Measurements from ENCODE around the gene TCP11. TPM values are rescaled to one million over a fixed set of nuclear protein-coding genes. Genes with fewer than 3 reads are reported as not detected.

Gene TCP11
- total RNA-seq = under 1 TPM in 1 of 6 experiments, not detected in 5; 0.31 TPM
- long read RNA-seq = 0 reads

- WGBS (ENCODE audit: insufficient coverage, low coverage, low lambda C conversion rate, missing lambda C conversion rate) = 36% methylated on average over 10 of the region's 69 CpGs
- TF ChIP-seq POLR2A (IDR thresholded peaks at IDR 0.05) = no peak
- no peak for TF ChIP-seq CTCF (IDR thresholded peaks at IDR 0.05)
- Histone ChIP-seq H3K9me3 (no peaks in the 10 kb centered on the region), H3K36me3 (no peaks in the 10 kb centered on the region), H3K27me3 (no peaks in the 10 kb centered on the region), H3K27ac (peak within 1 kb of the TSS in 2 of 3 donors; percentile 75 to 78), H3K4me3 (no peak within 1 kb of the TSS), H3K4me1 (peaks cover 0 to 6% (median 0%) of the 10 kb centered on the region in 4 donors)
- peak in 1 of 3 donors; percentile 38 for DNase-seq
- intact Hi-C loops (cut with DNase I) = loop anchor here in 1 of 2 donors (5.0 to 10.0 kb wide), 3 partner anchors 64 to 154 kb away; no protein-coding TSS in a partner anchor
- ATAC-seq = no peak
Observed at GRCh38 chr6:35141007-35141655, at the start of gene TCP11. Gene TCP11 (minus strand): TSS chr6:35141339. CDS start chr6:35140870, 469 bp downstream.

DNA sequence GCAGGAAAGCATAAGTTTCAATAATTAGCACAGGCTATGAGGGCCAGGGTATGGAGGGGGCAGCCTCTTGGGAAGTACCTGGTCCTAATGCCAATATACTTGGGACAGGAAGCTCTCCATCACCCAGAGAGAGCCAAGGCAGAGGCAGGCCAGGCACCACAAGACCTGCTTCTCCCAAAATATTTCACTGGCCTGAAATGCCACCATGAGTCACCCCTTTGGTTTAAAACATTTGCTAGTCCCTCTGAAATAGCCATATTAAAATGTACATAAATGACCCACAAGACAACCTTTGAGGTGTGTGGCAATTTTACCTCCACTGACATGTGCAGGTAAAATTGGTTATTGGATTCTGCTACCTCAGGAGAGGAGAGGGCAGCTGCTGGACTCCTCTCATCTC lies 49.2 kb upstream of the TCP11 start:
- DNase-seq (no peak), ATAC-seq (no peak)
- H3K27ac ChIP-seq = no peak overlapping the region
- H3K4me3 ChIP-seq = no peak overlapping the region
- H3K4me1 ChIP-seq = peaks cover 0 to 6% (median 2%) of the 10 kb centered on the region in 4 donors
- intact Hi-C loops (cut with DNase I) = no loop called here
- H3K27me3 ChIP-seq = no peaks in the 10 kb centered on the region
- TF ChIP-seq POLR2A (IDR thresholded peaks at IDR 0.05) = no peak
- no peak for TF ChIP-seq CTCF (IDR thresholded peaks at IDR 0.05)
- no peaks in the 10 kb centered on the region for H3K36me3 ChIP-seq
- no peaks in the 10 kb centered on the region for H3K9me3 ChIP-seq

DNA sequence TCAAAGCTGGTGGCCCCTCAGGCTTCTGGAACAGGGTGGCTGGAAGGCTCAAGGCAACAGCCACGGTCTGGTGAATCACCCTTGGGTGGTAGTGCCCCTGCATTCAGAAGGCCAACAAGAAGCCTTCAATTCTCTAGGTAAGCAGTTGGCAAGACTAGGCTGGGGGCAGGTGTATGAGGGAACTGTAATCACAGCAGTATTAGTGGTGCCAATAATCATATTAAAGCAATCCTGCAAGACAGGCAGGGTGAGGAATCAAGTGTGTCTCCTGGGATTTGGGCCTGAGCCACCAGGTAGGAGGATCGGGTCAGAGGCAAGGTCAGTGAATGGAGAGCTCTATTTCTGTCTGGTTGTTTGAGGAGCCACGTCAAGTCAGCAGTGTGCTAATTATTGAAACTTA lies 47.7 kb upstream of the TCP11 start:
- no peak overlapping the region for H3K27ac ChIP-seq
- WGBS (ENCODE audit: insufficient coverage, low coverage, low lambda C conversion rate, missing lambda C conversion rate) = 92% methylated on average over 2 of the region's 3 CpGs
- intact Hi-C loops (cut with DNase I) = no loop called here
- H3K4me3 ChIP-seq = no peak overlapping the region
- ATAC-seq (no peak), DNase-seq (no peak)
- TF ChIP-seq CTCF (IDR thresholded peaks at IDR 0.05) (no peak), POLR2A (IDR thresholded peaks at IDR 0.05) (no peak)
- peaks cover 0 to 12% (median 3%) of the 10 kb centered on the region in 4 donors for H3K4me1 ChIP-seq
- H3K9me3 ChIP-seq = no peaks in the 10 kb centered on the region
- no peaks in the 10 kb centered on the region for H3K27me3 ChIP-seq
- H3K36me3 ChIP-seq = no peaks in the 10 kb centered on the region

GRCh38 chr6:35186571-35186970 lies 45.4 kb upstream of the TCP11 start:
- 87% methylated on average over 2 of the region's 2 CpGs for WGBS (ENCODE audit: insufficient coverage, low coverage, low lambda C conversion rate, missing lambda C conversion rate)

More at GRCh38 chr6:35186571-35186970, 45.4 kb upstream of the TCP11 start:
- Histone ChIP-seq H3K36me3 (no peaks in the 10 kb centered on the region), H3K27ac (no peak overlapping the region), H3K4me1 (peaks cover 0 to 18% (median 3%) of the 10 kb centered on the region in 4 donors), H3K27me3 (no peaks in the 10 kb centered on the region), H3K4me3 (no peak overlapping the region), H3K9me3 (no peaks in the 10 kb centered on the region)
- DNase-seq (no peak), ATAC-seq (no peak)
- intact Hi-C loops (cut with DNase I) = no loop called here
- no peak for TF ChIP-seq POLR2A (IDR thresholded peaks at IDR 0.05)
- no peak for TF ChIP-seq CTCF (IDR thresholded peaks at IDR 0.05)

Data from right lobe of liver (tissue), 6 donors.